GM12878 (cell line): ENCODE measurements around the gene TNFRSF11A. TPM values are rescaled to one million over a fixed set of nuclear protein-coding genes. Genes with fewer than 3 reads are reported as not detected.

Experiments
- IKZF2 ChIP-seq, 2 experiments: fragments of 450-650 bp; IDR thresholded peaks; 2 replicates each; pipeline ENCODE4 v1.6.1; 2017; ENCODE audit warnings: mild to moderate bottlenecking in 2 of 2, moderate library complexity in 2 of 2
- MEF2A ChIP-seq: IDR thresholded peaks from 2 replicates; pipeline ENCODE4 v1.6.1; 2011; ENCODE audit warnings: low read depth, mild to moderate bottlenecking, low read length, moderate library complexity; ENCODE audit not compliant: insufficient read depth
- MXI1 ChIP-seq: fragments of 150-350 bp; IDR thresholded peaks from 2 replicates; pipeline ENCODE4 v1.6.1; 2011; ENCODE audit warnings: low read depth, mild to moderate bottlenecking, inconsistent platforms, low read length, improper control_type of control experiment
- NR2F1 ChIP-seq: fragments of 450-650 bp; conservative IDR thresholded peaks from 2 replicates; pipeline ENCODE4 v1.6.1; 2017; ENCODE audit warnings: mild to moderate bottlenecking
- POLR2AphosphoS2 ChIP-seq: IDR thresholded peaks from 2 replicates; pipeline ENCODE4 v1.6.1; 2011; ENCODE audit warnings: low read depth, mild to moderate bottlenecking, low read length, improper control_type of control experiment, moderate library complexity
- RB1 ChIP-seq: fragments of 450-650 bp; formaldehyde crosslinking; IDR thresholded peaks from 2 replicates; pipeline ENCODE4 v1.6.1; 2017; ENCODE audit warnings: mild to moderate bottlenecking, borderline replicate concordance
- RFX5 ChIP-seq: IDR thresholded peaks from 2 replicates; pipeline ENCODE4 v1.6.1; 2011; ENCODE audit warnings: low read depth, low read length, improper control_type of control experiment
- ZBED1 ChIP-seq: IDR thresholded peaks from 2 replicates; pipeline ENCODE4 v1.6.1; 2016; ENCODE audit warnings: borderline replicate concordance
- ZNF274 ChIP-seq: IDR thresholded peaks from one replicate; pipeline ENCODE4 v1.8.0; 2011; ENCODE audit not compliant: insufficient read length, insufficient read depth
- polyA plus RNA-seq, 11 experiments: library from polyadenylated mRNA; depleted of rRNA in 4 of 11; unstranded in 6 of 11; stranded (reverse) in 5 of 11; fragments of >200 nt; fragmentation: Nextera tagmentation in 4 of 11; fragmentation: Illumina TruSeq in 1 of 11; extraction: Ambion mirVana in 4 of 11; extraction: Trizol in 1 of 11; gene quantifications; 1 replicate in 1 of 11; 2 replicates in 10 of 11; pipeline versions ENCODE4 v1.2.1 to v1.2.3, GENCODE V29; 2011 to 2016; ENCODE audit warnings: inconsistent platforms in 2 of 11, missing spikeins in 2 of 11, low read depth in 1 of 11
- total RNA-seq, 4 experiments: library from RNA; depleted of rRNA in 3 of 4; stranded (reverse); fragments of >200 nt in 3 of 4; fragmentation: Illumina TruSeq in 1 of 4; extraction: Trizol in 1 of 4; gene quantifications; 2 replicates each; pipeline versions ENCODE4 v1.2.1 to v1.2.3, GENCODE V29; 2013 to 2021
- TF ChIP-seq, protein P1 (sequence below): IDR thresholded peaks from 2 replicates; pipeline ENCODE4 v1.6.1; 2012; ENCODE audit warnings: improper control_type of control experiment, low read depth, low read length; ENCODE audit not compliant: insufficient replicate concordance
- TF ChIP-seq, protein P2 (sequence below): fragments of 450-650 bp; IDR thresholded peaks from 2 replicates; pipeline ENCODE4 v1.6.1; 2017; ENCODE audit warnings: antibody characterized with exemption, mild to moderate bottlenecking, moderate library complexity
- TF ChIP-seq, protein P3 (sequence below): fragments of 450-650 bp; formaldehyde crosslinking; IDR thresholded peaks from 2 replicates; pipeline ENCODE4 v1.4.0; 2022; ENCODE audit warnings: mild to moderate bottlenecking, moderate library complexity
- TF ChIP-seq, protein P4 (sequence below): IDR thresholded peaks from 2 replicates; pipeline ENCODE4 v1.6.1; 2012; ENCODE audit warnings: low read length, inconsistent platforms
- TF ChIP-seq, protein P5 (sequence below): fragments of 450-650 bp; IDR thresholded peaks from 2 replicates; pipeline ENCODE4 v1.6.1; 2014; ENCODE audit warnings: mild to moderate bottlenecking
- TF ChIP-seq, protein P6 (sequence below): fragments of 450-650 bp; IDR thresholded peaks from 2 replicates; pipeline ENCODE4 v1.6.1; 2016; ENCODE audit warnings: mild to moderate bottlenecking

Gene TNFRSF11A
- total and polyA plus RNA-seq, 10 of the 15 experiments (the other 5 are each of a cell fraction or from before 2014, with no cell fraction given) = 0.07 to 4.0 (median 0.23) TPM

DNA sequence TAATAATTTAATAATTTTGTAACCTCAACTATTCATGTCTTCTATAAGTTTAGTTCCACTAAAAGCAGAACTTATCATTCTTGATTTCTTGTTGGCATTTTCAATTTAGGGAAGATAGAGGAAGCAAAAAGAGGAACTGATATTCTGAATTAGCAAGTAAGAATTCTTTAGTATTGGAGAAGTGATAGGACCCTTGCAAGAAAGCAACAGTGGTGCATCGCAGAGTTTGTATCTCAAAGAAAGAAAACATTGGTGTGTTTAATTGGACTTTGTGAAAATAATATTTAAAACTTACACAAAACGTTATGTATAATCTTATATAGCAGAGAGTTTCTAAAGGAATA is 36.5 kb upstream of the TNFRSF11A start (continued):
- TF ChIP-seq, protein P1, sequence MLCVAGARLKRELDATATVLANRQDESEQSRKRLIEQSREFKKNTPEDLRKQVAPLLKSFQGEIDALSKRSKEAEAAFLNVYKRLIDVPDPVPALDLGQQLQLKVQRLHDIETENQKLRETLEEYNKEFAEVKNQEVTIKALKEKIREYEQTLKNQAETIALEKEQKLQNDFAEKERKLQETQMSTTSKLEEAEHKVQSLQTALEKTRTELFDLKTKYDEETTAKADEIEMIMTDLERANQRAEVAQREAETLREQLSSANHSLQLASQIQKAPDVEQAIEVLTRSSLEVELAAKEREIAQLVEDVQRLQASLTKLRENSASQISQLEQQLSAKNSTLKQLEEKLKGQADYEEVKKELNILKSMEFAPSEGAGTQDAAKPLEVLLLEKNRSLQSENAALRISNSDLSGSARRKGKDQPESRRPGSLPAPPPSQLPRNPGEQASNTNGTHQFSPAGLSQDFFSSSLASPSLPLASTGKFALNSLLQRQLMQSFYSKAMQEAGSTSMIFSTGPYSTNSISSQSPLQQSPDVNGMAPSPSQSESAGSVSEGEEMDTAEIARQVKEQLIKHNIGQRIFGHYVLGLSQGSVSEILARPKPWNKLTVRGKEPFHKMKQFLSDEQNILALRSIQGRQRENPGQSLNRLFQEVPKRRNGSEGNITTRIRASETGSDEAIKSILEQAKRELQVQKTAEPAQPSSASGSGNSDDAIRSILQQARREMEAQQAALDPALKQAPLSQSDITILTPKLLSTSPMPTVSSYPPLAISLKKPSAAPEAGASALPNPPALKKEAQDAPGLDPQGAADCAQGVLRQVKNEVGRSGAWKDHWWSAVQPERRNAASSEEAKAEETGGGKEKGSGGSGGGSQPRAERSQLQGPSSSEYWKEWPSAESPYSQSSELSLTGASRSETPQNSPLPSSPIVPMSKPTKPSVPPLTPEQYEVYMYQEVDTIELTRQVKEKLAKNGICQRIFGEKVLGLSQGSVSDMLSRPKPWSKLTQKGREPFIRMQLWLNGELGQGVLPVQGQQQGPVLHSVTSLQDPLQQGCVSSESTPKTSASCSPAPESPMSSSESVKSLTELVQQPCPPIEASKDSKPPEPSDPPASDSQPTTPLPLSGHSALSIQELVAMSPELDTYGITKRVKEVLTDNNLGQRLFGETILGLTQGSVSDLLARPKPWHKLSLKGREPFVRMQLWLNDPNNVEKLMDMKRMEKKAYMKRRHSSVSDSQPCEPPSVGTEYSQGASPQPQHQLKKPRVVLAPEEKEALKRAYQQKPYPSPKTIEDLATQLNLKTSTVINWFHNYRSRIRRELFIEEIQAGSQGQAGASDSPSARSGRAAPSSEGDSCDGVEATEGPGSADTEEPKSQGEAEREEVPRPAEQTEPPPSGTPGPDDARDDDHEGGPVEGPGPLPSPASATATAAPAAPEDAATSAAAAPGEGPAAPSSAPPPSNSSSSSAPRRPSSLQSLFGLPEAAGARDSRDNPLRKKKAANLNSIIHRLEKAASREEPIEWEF = peak; percentile 63
- TF ChIP-seq MEF2A (0 out of 2 replicates have a peak, but pooled peaks have one; percentile 28), MXI1 (no peak), ZBED1 (no peak), POLR2AphosphoS2 (no peak), NR2F1 (no peak), IKZF2 (IDR thresholded peaks at IDR 0.05) (peak; percentile 72 to 81), RB1 (no peak), ZNF274 (no peak), RFX5 (no peak)
- TF ChIP-seq, protein P2, sequence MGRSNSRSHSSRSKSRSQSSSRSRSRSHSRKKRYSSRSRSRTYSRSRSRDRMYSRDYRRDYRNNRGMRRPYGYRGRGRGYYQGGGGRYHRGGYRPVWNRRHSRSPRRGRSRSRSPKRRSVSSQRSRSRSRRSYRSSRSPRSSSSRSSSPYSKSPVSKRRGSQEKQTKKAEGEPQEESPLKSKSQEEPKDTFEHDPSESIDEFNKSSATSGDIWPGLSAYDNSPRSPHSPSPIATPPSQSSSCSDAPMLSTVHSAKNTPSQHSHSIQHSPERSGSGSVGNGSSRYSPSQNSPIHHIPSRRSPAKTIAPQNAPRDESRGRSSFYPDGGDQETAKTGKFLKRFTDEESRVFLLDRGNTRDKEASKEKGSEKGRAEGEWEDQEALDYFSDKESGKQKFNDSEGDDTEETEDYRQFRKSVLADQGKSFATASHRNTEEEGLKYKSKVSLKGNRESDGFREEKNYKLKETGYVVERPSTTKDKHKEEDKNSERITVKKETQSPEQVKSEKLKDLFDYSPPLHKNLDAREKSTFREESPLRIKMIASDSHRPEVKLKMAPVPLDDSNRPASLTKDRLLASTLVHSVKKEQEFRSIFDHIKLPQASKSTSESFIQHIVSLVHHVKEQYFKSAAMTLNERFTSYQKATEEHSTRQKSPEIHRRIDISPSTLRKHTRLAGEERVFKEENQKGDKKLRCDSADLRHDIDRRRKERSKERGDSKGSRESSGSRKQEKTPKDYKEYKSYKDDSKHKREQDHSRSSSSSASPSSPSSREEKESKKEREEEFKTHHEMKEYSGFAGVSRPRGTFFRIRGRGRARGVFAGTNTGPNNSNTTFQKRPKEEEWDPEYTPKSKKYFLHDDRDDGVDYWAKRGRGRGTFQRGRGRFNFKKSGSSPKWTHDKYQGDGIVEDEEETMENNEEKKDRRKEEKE = no peak
- TF ChIP-seq, protein P3, sequence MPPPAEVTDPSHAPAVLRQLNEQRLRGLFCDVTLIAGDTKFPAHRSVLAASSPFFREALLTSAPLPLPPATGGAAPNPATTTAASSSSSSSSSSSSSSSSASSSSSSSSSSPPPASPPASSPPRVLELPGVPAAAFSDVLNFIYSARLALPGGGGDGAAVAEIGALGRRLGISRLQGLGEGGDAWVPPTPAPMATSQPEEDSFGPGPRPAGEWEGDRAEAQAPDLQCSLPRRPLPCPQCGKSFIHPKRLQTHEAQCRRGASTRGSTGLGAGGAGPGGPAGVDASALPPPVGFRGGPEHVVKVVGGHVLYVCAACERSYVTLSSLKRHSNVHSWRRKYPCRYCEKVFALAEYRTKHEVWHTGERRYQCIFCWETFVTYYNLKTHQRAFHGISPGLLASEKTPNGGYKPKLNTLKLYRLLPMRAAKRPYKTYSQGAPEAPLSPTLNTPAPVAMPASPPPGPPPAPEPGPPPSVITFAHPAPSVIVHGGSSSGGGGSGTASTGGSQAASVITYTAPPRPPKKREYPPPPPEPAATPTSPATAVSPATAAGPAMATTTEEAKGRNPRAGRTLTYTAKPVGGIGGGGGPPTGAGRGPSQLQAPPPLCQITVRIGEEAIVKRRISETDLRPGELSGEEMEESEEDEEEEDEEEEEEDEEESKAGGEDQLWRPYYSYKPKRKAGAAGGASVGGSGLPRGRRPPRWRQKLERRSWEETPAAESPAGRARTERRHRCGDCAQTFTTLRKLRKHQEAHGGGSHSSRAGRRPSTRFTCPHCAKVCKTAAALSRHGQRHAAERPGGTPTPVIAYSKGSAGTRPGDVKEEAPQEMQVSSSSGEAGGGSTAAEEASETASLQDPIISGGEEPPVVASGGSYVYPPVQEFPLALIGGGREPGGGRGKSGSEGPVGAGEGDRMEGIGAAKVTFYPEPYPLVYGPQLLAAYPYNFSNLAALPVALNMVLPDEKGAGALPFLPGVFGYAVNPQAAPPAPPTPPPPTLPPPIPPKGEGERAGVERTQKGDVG (CRISPR knock-in tag) = no peak
- TF ChIP-seq, protein P4, sequence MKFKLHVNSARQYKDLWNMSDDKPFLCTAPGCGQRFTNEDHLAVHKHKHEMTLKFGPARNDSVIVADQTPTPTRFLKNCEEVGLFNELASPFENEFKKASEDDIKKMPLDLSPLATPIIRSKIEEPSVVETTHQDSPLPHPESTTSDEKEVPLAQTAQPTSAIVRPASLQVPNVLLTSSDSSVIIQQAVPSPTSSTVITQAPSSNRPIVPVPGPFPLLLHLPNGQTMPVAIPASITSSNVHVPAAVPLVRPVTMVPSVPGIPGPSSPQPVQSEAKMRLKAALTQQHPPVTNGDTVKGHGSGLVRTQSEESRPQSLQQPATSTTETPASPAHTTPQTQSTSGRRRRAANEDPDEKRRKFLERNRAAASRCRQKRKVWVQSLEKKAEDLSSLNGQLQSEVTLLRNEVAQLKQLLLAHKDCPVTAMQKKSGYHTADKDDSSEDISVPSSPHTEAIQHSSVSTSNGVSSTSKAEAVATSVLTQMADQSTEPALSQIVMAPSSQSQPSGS = no peak
- TF ChIP-seq, protein P5, sequence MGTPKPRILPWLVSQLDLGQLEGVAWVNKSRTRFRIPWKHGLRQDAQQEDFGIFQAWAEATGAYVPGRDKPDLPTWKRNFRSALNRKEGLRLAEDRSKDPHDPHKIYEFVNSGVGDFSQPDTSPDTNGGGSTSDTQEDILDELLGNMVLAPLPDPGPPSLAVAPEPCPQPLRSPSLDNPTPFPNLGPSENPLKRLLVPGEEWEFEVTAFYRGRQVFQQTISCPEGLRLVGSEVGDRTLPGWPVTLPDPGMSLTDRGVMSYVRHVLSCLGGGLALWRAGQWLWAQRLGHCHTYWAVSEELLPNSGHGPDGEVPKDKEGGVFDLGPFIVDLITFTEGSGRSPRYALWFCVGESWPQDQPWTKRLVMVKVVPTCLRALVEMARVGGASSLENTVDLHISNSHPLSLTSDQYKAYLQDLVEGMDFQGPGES = no peak
- TF ChIP-seq, protein P6, sequence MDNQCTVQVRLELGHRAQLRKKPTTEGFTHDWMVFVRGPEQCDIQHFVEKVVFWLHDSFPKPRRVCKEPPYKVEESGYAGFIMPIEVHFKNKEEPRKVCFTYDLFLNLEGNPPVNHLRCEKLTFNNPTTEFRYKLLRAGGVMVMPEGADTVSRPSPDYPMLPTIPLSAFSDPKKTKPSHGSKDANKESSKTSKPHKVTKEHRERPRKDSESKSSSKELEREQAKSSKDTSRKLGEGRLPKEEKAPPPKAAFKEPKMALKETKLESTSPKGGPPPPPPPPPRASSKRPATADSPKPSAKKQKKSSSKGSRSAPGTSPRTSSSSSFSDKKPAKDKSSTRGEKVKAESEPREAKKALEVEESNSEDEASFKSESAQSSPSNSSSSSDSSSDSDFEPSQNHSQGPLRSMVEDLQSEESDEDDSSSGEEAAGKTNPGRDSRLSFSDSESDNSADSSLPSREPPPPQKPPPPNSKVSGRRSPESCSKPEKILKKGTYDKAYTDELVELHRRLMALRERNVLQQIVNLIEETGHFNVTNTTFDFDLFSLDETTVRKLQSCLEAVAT = no peak
